ENCODE results near the gene OPCML.

DNA sequence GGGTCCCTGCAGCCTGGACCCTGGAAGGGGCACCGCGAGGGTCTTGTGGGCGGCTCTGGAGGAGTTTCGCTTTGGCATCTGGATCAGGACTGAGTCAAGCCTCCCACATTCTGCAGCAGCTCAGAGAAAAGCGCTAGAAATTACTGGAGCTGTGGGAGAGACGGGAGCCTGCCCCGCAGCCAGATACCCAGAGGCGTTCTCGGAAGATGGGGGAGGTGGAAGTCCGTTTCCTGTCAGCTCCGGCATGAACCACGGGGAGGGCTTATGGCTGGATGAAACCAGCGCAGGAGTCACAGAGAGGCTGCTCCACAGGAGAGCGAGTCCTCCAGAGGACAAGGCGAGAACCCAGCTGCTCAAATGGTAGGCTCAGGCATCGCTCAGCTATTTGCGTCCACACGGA, 379.3 kb downstream of the OPCML start:
- TF ChIP-seq, protein P1, sequence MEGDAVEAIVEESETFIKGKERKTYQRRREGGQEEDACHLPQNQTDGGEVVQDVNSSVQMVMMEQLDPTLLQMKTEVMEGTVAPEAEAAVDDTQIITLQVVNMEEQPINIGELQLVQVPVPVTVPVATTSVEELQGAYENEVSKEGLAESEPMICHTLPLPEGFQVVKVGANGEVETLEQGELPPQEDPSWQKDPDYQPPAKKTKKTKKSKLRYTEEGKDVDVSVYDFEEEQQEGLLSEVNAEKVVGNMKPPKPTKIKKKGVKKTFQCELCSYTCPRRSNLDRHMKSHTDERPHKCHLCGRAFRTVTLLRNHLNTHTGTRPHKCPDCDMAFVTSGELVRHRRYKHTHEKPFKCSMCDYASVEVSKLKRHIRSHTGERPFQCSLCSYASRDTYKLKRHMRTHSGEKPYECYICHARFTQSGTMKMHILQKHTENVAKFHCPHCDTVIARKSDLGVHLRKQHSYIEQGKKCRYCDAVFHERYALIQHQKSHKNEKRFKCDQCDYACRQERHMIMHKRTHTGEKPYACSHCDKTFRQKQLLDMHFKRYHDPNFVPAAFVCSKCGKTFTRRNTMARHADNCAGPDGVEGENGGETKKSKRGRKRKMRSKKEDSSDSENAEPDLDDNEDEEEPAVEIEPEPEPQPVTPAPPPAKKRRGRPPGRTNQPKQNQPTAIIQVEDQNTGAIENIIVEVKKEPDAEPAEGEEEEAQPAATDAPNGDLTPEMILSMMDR (IDR thresholded peaks at IDR 0.05), result no peak
- TF ChIP-seq POLR2AphosphoS5 (IDR thresholded peaks at IDR 0.05) (no peak), POLR2A (IDR thresholded peaks at IDR 0.05) (no peak), EP300 (IDR thresholded peaks at IDR 0.05; ENCODE audit: low read depth) (no peak)

Data from transverse colon (tissue), 4 donors.